ENCODE results near the gene CA14. TPM values are rescaled to one million over a fixed set of nuclear protein-coding genes. Genes with fewer than 3 reads are reported as not detected.
A peak's percentile ranks its signal among the peaks of the same experiment; 100 is the strongest.
"Not testable (repeated sequence)": the region's sequence is repeated elsewhere in the genome, so short reads cannot be mapped to it uniquely, and the experiment has no call there.

The CA14 gene
- total RNA-seq (2014; rRNA removed; shearing (Covaris generic)): 3.9 and 4.7 TPM in 2 replicates

- no peaks in the 10 kb centered on the region for H3K9me3 ChIP-seq (replicated peaks)
- H3K4me3 ChIP-seq: peak within 1 kb of the TSS; percentile 51
- H3K27ac ChIP-seq: peak within 1 kb of the TSS; percentile 45
- H3K27me3 ChIP-seq: no peaks in the 10 kb centered on the region
- peak; percentile 63 to 75 for DNase-seq
- peaks cover 6% of the 10 kb centered on the region; the same call in 1 of the 2 replicates for H3K4me1 ChIP-seq
- no peaks in the 10 kb centered on the region for H3K36me3 ChIP-seq
Measured at GRCh38 chr1:150257624-150258585, at the start of gene CA14. TSS of gene CA14 (plus strand) at chr1:150257774. CDS start at chr1:150258129, 355 bp downstream.

DNA sequence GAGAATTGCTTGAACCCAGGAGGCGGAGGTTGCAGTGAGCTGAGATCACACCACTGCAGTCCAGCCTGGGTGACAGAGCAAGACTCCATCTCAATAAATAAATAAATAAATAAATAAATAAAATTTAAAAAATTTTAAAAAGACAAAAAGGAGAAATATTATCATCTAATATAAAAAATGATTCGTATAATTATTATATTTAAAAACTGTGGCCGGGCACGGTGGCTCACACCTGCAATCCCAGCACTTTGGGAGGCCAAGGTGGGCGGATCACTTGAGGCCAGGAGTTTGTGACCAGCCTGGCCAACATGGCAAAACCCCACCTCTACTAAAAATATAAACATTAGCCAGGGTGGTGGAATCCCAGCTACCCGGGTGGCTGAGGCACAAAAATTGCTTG, 49.1 kb upstream of the CA14 start:
- not testable (repeated sequence) for H3K36me3 ChIP-seq, DNase-seq

GRCh38 chr1:150210091-150210490, 47.5 kb upstream of the CA14 start:
- no peak for DNase-seq
- Histone ChIP-seq H3K4me3 (no peak overlapping the region), H3K27ac (no peak overlapping the region), H3K9me3 (replicated peaks) (no peaks in the 10 kb centered on the region), H3K27me3 (no peaks in the 10 kb centered on the region), H3K4me1 (no peaks in the 10 kb centered on the region), H3K36me3 (no peaks in the 10 kb centered on the region)

More for the DNA sequence above, 49.1 kb upstream of the CA14 start:
- not testable (repeated sequence) for H3K4me3 ChIP-seq; H3K27ac ChIP-seq; H3K27me3 ChIP-seq; H3K4me1 ChIP-seq; H3K9me3 ChIP-seq (replicated peaks)

DNA sequence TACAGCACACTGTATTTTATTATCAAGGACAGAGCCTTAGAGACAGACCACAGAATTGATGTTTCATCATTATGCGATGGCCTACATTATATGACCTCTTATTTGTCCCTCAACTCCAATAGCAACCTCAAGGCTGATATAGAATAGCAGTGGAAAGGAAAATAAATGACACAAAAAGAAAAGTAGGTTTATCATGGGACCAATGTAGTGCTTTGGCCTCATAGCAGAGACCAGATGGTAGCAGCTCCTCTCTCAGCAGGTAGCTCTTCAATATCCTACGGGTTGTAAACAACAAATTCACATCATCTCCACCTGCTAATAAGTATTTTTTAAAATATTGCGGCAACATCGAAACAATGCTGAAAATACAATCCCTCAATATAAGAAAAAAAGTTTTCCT, 46.9 kb upstream of the CA14 start:
- no peak overlapping the region for H3K4me3 ChIP-seq
- DNase-seq: no peak
- H3K36me3 ChIP-seq: no peaks in the 10 kb centered on the region
- no peaks in the 10 kb centered on the region for H3K4me1 ChIP-seq
- H3K27me3 ChIP-seq: no peaks in the 10 kb centered on the region
- no peaks in the 10 kb centered on the region for H3K9me3 ChIP-seq (replicated peaks)
- H3K27ac ChIP-seq: no peak overlapping the region

DNA sequence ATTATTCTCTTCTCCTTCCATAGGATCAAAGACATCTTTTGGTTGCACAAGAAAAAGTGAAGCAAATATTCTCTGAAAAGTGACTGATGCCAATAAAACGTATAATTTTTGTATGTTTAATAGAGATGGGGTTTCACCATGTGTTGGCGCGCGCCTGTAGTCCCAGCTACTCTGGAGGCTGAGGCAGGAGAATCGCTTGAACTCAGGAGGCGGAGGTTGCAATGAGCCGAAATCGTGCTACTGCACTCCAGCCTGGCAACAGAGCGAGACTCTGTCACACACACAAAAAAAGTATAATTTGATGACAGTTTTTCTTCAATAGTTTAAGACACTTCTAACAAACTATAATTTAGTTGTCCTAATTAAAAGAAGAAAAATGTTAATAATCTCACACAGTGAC, 45.5 kb upstream of the CA14 start:
- no peaks in the 10 kb centered on the region for H3K9me3 ChIP-seq (replicated peaks)
- H3K4me1 ChIP-seq: no peaks in the 10 kb centered on the region
- no peak for DNase-seq
- H3K27me3 ChIP-seq: no peaks in the 10 kb centered on the region
- no peak overlapping the region for H3K4me3 ChIP-seq
- no peaks in the 10 kb centered on the region for H3K36me3 ChIP-seq
- H3K27ac ChIP-seq: no peak overlapping the region

GRCh38 chr1:150213170-150214098, 44.1 kb upstream of the CA14 start:
- no peak overlapping the region for H3K4me3 ChIP-seq
- H3K27ac ChIP-seq: no peak overlapping the region
- no peaks in the 10 kb centered on the region for H3K9me3 ChIP-seq (replicated peaks)
- no peaks in the 10 kb centered on the region; the same call in 1 of the 2 replicates for H3K36me3 ChIP-seq
- DNase-seq: no peak
- no peaks in the 10 kb centered on the region for H3K4me1 ChIP-seq
- H3K27me3 ChIP-seq: no peaks in the 10 kb centered on the region

- H3K4me1 ChIP-seq; H3K27ac ChIP-seq; H3K9me3 ChIP-seq (replicated peaks); DNase-seq; H3K27me3 ChIP-seq; H3K4me3 ChIP-seq; H3K36me3 ChIP-seq: not testable (repeated sequence)
Measured at GRCh38 chr1:150214099-150214756, 43.3 kb upstream of the CA14 start.

- H3K4me3 ChIP-seq, DNase-seq: not testable (repeated sequence)
Measured at GRCh38 chr1:150215855-150216254, 41.7 kb upstream of the CA14 start.

GRCh38 chr1:150221552-150221951, 36.0 kb upstream of the CA14 start:
- no peaks in the 10 kb centered on the region for H3K27me3 ChIP-seq
- H3K9me3 ChIP-seq (replicated peaks): no peaks in the 10 kb centered on the region
- no peaks in the 10 kb centered on the region for H3K4me1 ChIP-seq
- peaks cover 55% of the 10 kb centered on the region for H3K36me3 ChIP-seq
- no peak overlapping the region for H3K27ac ChIP-seq
- DNase-seq: peak in 1 of 2 experiments; percentile 15
- no peak overlapping the region for H3K4me3 ChIP-seq

More at GRCh38 chr1:150215855-150216254, 41.7 kb upstream of the CA14 start:
- peaks cover 20% of the 10 kb centered on the region for H3K36me3 ChIP-seq
- H3K4me1 ChIP-seq; H3K27me3 ChIP-seq; H3K27ac ChIP-seq; H3K9me3 ChIP-seq (replicated peaks): not testable (repeated sequence)

- peaks cover 61% of the 10 kb centered on the region for H3K36me3 ChIP-seq
- H3K27ac ChIP-seq: no peak overlapping the region
- no peaks in the 10 kb centered on the region for H3K27me3 ChIP-seq
- DNase-seq: no peak
- no peak overlapping the region for H3K4me3 ChIP-seq
- H3K4me1 ChIP-seq: no peaks in the 10 kb centered on the region
- H3K9me3 ChIP-seq (replicated peaks): no peaks in the 10 kb centered on the region
Measured at GRCh38 chr1:150224983-150225382, 32.6 kb upstream of the CA14 start.

GRCh38 chr1:150225546-150225945, 32.0 kb upstream of the CA14 start:
- no peaks in the 10 kb centered on the region for H3K4me1 ChIP-seq
- no peaks in the 10 kb centered on the region for H3K9me3 ChIP-seq (replicated peaks)
- H3K27ac ChIP-seq: no peak overlapping the region
- no peaks in the 10 kb centered on the region for H3K27me3 ChIP-seq
- peaks cover 59% of the 10 kb centered on the region for H3K36me3 ChIP-seq
- no peak overlapping the region for H3K4me3 ChIP-seq
- no peak for DNase-seq

- Histone ChIP-seq H3K27ac (no peak overlapping the region), H3K27me3 (no peaks in the 10 kb centered on the region), H3K36me3 (peaks cover 64% of the 10 kb centered on the region), H3K9me3 (replicated peaks) (no peaks in the 10 kb centered on the region), H3K4me1 (no peaks in the 10 kb centered on the region), H3K4me3 (no peak overlapping the region)
- no peak for DNase-seq
Measured at GRCh38 chr1:150226486-150226885, 31.1 kb upstream of the CA14 start.

DNA sequence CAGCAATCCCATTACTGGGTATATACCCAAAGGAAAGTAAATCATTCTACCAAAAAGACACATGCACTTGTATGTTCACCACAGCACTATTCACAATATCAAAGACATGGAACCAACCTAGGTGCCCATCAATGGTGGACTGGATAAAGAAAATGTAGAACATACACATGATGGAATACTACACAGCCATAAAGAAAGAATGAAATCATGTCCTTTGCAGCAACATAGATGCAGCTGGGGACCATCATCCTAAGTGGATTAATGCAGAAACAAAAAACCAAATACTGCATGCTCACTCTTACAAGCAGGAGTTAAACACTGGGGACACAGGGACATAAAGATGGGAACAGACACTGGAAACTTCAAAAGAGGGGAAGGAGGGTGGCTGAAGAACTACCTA, 30.3 kb upstream of the CA14 start:
- no peak overlapping the region for H3K4me3 ChIP-seq
- peaks cover 66% of the 10 kb centered on the region for H3K36me3 ChIP-seq
- DNase-seq: no peak
- no peak overlapping the region for H3K27ac ChIP-seq
- no peaks in the 10 kb centered on the region for H3K4me1 ChIP-seq
- H3K9me3 ChIP-seq (replicated peaks): no peaks in the 10 kb centered on the region
- no peaks in the 10 kb centered on the region for H3K27me3 ChIP-seq

- not testable (repeated sequence) for H3K4me3 ChIP-seq; H3K27me3 ChIP-seq; H3K27ac ChIP-seq; H3K9me3 ChIP-seq (replicated peaks); H3K4me1 ChIP-seq; DNase-seq
- peaks cover 60% of the 10 kb centered on the region for H3K36me3 ChIP-seq
Measured at GRCh38 chr1:150228246-150228645, 29.3 kb upstream of the CA14 start.

All from SJCRH30 (cell line).